HG03469 (cell line): Measurements from ENCODE around the gene FGFBP3.
"Not testable (repeated sequence)": the region's sequence is repeated elsewhere in the genome, so short reads cannot be mapped to it uniquely, and the experiment has no call there.

ENCODE experiments used
- ATAC-seq: cut with Tn5 transposase; IDR thresholded peaks from one replicate; pipeline ENCODE4 v1.9.1; 2021; ENCODE audit warnings: mild to moderate bottlenecking, moderate library complexity, moderate number of reproducible peaks; ENCODE audit not compliant: unreplicated experiment

FGFBP3 gene

DNA sequence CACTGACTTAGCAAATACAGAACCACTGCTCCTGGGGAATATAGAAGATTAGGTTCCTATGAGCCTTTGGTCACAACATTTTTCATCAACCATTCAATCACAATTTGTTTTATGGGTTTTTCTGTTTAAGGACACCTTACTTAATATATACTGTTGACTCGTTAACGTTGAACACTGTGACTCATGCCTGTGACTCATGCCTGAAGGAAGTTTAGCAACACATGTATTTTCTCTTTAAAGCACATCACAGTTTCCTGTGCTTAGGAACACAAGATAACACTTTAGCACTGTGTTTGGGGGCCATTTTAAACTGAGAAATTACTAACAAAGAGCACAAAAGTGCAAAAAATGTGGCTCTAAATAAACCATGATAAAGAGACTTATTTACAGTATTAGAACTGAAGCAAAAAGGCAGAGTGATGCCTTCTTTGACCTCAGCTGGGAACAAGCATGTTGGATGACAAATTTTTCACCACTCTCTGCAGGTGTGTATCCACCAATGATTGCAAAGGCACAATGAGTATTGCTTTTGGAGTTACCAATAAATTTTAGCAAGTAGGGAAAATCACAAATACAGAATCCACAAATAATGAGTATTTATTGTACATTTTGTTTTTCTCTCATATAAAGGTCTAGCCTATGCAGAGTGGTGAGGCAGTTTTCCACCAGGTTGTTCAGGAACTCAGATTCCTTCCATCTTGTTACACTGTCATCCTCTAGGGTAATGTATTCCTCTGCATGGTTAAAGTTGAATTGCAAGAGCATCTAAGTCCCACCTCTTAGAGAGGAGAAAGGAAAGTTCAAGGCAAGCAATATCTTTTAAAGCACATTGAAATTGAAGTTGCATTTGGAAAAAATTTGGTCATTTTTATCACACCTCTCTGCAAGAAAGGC, 7.3 kb downstream of the FGFBP3 start:
- no peak for ATAC-seq

DNA sequence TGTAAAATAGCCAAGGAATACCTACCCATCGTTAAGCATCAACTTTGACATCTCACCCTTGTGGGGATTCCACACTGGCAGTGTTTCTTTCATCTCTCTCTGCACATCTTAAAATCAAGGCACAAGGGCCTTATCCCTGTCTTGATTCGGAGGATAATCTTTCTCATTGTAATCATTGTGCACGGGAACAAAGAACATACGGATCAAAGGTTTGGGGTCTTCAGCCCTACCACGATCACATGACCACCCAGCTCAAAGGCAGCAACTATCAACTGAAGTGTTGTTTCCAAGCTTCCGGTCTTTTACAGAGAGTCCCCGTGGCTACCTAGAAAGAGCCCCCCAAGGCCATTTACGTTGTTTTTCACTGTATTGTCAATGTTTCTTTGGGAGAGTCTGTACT, 11.9 kb downstream of the FGFBP3 start:
- ATAC-seq: no peak

DNA sequence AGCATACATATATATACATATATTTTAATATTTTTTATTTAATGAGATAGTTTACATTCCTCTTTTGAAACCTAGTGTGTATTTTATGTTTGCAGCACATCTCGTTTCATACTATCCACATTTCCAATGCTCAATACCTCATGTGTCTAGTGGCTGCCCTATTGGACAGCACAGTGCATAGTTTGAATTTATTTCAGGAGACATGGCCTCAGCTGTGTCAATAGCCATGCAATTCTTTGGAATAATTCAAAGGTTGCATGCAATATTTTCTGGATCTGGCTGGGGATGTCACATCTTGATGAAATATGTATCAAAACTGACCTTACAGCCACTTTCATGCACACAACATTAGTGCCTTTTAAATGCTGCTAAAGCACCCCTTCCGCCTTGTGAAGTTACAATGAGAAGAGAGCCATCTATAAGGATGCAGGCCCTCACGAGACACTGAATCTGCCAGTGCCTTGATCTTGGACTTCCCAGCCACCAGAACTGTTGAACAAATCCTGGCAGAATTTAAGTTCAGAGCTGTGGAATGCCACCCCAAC, 13.0 kb downstream of the FGFBP3 start:
- no peak for ATAC-seq

DNA sequence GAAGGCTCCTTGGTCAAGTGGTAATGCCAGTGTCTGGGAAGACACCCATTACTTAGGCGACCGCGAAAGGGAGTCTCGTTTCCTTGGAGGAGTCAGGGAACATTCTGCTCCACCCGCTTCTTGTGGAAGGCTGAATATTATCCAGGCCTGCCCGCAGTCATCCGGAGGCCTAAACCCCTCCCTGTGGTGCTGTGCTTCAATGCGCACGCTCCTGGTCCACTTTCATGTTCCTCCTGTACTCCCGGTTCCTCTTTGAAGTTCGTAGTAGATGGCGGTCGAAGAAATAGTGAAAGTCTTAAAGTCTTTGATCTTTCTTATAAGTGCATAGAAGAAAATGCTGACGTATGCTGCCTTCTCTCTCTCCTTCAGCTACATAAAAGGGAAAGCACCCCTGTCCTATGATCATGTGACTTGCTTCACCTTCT, 15.0 kb downstream of the FGFBP3 start:
- ATAC-seq: not testable (repeated sequence)

DNA sequence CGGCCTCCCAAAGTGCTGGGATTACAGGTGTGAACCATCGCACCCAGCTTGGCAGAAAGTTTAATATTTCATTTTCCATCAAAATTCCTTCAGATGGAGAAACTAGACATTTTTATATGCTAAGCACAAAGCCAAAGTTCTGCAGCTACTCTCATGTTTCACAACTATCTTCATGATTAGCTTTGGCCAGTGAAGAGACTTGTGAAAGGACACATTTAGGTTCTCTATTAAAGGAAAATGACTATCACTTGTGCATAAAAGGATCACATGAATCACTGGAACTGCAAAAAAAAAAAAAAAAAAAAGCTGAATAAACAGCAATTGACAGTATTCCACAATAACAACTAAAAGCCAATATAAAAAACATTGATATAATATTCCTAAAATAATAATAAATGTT, 16.2 kb downstream of the FGFBP3 start:
- ATAC-seq: no peak

DNA sequence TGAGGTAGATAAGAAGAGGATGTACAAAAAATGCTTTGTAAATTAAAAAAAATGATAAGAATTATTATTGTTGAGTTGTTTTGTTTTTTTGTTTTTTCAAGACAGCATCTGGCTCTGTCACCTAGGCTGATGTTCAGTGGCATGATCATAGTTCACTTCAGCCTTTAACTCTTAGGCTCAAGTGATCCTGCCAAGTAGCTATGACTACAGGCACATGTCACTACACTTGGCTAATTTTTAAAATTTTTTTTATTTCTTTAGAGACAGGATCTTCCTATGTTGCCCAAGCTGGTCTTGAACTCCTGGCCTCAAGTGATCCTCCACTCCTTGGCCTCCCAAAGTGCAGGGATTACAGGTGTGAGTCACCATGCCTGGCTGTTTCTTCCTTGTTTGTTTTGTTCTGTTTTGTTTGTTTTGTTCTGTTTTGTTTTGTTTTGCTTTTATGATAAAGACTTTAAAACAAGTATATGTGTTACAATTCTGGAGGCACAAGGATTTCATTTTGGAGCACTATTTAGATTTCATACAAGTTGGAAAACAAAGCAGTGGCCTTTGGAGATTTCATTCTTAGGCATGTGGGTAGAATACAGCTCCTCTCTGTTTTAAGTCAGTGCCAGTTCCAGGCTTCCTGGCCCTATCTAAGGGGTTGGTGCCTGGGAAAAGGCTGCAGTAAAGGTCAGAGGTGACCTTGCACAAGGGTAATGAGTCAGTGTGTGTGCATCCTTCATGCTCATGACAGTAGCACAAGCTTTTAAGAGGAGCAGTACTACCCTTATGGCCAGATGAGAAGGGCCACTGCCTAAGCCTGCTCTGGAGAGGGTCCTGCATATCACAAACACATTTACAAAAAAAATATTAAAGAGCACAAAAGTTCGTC, 17.9 kb downstream of the FGFBP3 start:
- ATAC-seq: no peak

DNA sequence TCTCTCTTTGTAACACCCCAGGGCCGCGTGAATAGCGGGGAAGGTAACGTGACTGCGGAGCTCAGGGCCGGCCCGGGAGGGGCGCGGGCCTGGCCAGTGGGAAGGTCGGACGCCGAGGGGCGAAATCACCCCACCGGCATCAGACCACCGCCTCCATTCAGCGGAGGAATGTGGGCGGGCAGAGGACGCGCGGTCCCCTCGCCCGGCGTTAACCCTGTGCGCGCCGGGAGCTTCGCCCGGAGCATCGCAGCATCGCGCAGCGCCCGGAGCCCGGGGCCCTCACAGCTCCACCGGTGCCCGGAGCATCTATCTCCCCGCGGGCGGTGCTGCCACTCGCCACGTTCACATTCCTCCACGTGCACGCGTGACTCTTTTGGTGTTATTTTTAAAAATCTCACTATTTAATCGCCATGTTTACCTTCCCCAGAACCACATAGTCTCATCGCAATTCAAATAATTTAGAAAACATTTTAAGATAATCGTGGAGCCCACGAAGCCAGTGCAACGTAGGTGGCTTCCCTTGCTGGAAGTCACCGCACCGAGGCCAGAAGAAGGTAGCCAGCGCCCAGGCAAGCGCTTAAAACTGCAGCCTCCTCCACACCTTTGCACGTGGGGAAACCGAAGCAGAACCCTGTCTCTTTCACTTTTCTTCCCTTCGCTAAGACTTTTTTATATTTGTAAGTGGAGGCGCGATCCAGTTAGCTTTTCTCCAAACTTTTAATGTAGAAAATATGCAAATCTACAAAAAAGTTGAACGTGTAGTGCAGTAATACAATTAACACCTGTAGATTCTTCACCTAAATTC, 21.8 kb downstream of the FGFBP3 start:
- ATAC-seq: no peak

DNA sequence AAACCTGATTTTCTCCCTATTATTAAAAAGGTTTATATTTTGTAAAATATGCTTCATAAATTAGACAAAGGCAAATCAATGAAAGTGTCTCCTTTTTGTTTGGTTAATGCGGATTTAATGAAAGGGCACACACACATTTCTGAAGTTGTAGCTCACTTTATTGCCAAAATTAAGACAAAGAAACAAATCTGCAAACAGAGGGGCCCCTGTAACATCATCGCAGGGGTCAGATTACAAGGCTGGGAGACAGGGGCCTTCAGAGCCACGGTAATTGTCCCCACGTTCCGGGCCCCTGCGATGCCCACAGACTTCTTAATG, 22.4 kb downstream of the FGFBP3 start:
- ATAC-seq: no peak

DNA sequence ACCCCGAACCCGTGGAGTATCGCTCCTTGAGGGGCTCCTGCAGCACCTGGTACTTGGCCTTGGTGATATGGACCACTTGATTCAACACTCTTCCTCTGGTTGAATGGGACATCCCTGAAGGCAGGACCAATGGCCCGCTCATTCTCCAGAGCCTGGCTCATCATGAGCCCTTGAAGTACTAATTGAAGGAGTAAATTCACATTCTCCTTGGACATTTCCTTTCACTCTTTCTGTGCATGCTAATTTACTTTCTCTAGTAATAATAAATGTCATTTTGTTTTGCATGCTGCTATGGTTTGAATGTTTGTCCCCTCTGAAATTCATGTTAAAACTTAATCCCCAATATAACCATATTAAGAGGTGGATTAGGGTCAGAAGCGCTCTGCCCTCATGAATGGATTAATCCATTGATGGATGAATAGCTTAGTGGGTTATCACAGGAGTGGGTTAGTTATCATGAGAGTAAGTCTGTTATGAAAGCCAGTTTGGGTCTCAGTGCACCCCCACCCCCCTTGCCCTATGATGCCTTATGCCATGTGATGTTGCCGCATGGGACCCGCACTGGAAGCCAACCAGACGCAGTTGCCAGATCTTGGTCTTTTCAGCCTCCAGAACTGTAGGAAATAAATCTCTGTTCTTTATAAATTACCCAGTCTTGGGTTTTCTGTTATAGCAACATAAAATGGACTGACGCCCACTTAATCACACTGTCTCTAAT, 23.8 kb downstream of the FGFBP3 start:
- no peak for ATAC-seq

DNA sequence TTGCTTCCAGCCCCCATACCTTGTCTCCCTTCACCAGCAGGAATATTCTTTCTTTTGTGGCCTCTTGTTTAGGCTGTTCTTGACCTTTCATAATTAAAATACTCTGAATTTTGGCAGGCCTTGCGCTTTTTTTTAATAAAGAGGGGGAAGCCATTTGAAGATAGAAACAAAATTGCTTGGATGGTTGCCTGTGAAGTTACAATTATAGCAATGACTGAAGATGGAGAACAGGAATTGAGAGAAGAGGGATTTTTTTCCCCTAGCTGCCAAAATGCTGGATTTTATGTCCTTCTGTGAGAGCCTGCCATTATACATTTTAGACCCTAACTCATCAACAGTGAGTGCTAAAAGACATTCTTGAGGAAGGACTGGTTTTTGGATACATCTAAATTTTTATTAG, 24.8 kb downstream of the FGFBP3 start:
- no peak for ATAC-seq

DNA sequence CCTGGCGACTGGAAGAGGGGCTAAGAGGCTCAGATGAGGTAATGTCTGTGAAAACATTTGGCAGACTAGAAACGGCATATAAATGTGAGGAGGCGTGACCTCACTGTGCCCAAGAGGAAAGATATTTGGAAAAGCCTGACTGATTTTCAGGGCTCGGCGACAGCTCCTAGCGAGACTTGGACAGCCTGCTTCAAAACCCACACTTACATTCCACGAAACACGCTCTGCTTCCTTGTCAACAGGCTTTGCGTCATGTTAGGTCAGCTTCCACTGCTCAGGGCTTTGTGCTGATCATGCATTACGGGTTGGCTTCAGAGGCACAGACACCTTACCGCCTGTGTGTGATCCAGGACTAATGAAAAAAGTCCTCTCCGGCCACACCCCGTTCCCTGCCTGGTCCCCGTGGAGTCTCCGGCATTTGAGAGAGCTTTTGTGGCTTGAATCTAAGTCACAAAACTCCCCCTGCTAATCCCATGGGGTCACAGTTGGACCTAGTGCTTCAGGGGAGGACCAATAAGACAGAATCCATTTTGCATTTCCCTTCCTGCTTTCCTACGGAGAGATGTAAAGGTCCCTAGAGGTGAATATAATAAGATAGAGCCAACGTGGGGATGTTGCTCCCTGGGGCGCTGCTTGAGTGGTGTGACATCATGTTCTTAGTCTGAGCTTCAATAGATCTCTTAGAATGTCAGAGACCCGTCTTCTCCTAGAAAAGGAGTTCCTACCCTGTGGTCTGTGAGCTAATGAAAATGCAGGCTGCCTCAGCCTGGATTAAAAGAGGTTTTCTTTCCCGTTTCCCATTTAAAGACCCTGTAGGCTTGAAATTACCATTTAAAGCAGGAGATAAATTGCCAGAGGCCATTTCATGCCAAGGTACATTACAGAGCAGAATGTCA, 25.5 kb downstream of the FGFBP3 start:
- ATAC-seq: no peak

DNA sequence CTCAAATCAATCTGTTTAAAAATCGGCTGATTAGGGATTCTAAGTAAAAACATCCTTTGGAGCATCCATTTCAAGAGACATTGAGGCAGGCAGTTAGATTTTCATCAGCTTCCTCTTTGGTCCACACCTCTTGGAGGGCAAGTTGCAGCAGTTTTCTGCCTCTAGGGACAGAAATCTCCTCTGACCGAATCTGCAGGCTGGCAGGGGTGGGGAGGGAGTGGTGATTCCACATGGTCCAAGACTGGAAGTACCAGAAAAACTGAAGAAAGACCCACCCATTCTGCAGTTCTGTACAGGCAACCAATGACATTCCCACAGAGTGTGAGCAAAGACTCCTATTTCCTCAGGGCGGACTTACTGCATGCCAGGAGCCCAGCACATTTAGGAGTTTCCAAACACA, 29.0 kb downstream of the FGFBP3 start:
- no peak for ATAC-seq

DNA sequence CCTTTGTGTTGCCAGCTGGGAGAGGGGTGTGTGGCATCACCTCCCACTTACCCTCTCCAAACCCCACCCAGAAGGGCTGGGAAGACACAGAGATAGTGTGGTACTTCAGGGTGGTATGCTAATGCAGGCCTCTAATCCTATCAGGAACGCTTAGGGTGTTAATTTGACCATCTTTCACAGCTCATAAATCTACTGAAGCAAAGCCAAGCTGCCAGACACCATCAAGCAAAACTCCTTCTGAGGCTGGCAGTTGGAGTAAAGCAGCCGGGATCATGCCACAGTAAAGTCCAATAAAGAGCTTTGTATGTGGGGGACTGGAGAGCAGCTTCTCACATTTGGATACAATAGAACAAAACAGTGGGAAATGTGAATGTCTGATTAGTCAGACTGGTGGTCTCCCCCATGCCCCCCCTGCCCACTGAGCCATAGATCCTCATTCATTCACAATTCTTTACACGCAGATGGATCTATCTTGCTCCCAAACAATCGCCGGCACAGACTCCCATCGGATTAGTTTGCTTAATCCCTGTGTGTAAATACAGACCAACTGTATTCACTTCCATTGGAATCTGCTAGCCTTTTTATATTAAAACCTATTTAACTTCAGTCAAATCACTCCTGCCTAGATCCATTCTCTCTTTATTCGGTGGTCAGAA, 29.6 kb downstream of the FGFBP3 start:
- ATAC-seq: no peak

DNA sequence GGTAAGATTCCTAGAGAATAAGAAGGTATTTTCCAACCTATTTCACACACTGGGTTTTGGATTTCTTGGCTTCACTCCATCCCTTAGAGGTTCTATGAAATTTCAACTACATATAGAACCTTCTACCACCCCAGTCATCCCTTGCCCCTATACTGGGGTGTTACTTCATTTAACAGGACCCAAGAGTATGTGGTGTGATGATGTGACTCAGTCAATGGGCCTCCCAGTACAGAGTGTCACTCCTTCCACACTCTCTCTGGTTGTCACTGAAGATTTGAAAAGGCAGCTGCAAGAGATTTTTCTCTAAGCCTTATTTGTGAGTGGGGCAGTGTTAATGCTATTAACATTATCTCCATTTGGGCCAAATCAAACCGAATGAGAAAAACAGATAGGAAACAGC, 33.5 kb downstream of the FGFBP3 start:
- ATAC-seq: no peak

DNA sequence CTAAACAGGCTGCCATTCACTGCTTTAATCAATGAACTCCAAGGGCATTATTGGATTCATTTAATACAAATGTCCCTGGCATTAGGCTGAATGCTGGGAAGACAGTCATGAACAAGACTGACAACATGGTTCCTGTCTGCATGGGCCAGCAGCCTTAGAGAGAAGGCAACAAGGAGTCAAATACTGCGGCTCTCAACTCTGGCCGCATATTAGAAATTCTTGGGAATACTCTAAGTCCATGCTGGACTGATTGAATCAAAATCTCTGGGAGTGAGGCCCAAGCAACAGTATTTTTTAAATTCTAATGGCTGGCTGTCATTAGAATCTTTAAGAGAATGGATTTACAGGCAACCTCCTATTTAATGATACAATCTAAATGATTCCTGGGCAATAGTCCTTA, 34.1 kb downstream of the FGFBP3 start:
- ATAC-seq: no peak

DNA sequence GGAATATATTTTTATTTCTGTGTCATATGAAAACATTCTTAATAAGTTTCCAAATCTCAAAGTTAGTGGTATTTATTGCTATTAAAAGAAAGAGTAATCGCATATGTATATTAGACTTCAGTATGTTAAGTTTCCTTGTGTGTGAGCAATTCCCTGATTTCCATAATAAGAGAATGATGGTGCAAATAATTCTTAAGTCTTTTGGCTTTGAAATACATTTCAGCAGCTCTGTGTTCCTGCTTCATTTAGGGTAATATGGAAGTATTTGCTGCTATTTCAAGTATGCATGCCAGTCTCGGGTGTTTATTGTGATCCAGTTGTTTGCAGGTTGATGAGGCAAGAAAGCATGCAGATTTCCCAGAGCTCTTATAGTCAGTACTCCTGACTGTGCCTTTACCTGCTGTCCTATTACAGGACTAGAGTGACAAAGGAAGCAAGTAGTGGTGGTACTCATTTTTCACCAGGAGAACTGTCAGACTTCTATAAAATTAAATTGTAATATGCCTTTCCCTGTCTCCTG, 43.7 kb downstream of the FGFBP3 start:
- no peak for ATAC-seq

DNA sequence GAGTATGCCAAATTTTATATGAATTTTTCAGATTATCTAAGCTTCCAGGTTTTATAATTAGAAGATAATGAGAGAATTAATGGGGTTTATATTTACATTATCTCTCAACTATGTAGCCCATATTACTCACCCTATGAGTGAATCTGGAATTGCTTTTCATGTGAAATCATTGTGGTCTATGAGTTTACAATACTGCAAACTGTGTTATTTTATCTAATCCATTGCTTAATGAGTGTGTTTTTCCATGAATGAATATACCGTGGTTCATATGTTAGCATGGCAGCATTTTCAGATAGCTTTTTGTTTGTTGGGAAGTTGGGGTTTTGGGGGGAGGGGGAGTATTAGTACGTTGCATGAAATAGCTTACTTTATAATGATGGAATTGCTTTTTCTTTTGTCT, 44.5 kb downstream of the FGFBP3 start:
- ATAC-seq: no peak

DNA sequence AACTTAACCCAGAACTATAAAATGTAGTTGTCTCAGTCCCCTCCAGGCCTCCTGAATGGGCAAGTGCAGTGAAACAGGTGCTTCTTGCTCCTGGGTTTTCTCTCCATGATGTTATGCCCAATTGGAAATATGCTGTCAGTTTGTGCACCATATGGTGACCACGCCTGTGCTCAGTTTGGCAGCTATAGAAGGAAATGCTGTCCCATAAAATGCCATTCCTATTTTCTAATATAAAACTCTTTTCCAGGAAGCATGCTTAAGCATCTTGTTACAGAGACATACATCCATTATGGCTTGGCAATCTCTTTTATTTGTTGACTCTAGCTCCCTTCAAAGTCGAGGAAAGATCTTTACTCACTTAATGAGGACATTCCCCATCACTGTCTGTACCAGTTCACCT, 45.2 kb downstream of the FGFBP3 start:
- no peak for ATAC-seq

DNA sequence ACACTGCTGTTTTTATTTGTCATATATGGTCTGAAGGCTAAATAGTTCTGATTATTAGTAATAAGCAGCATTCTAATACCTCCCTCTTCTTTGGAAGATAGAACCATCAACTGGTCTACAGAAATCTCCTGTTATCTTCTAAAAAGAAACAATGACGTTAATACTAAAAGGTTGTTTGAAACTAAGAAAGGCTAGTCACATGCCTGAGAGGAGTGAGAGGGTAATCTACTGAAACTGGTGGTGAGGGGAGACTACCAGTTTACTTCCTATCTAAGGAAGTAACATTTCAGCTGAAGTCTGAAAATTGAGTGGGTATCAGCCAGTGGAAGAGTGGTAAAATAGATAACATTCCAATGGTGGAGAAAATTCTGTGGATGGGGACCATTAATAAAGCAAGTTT, 48.4 kb downstream of the FGFBP3 start:
- ATAC-seq: no peak
